ENCODE results near the gene MTA3.
"Not testable (repeated sequence)": the region's sequence is repeated elsewhere in the genome, so short reads cannot be mapped to it uniquely, and the experiment has no call there.

MTA3 gene

GRCh38 chr2:42602218-42602875 is 33.9 kb downstream of the MTA3 start:
- TF ChIP-seq, protein P1, sequence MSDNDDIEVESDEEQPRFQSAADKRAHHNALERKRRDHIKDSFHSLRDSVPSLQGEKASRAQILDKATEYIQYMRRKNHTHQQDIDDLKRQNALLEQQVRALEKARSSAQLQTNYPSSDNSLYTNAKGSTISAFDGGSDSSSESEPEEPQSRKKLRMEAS (IDR thresholded peaks at IDR 0.05; ENCODE audit: low read depth, low read length), result no peak
- TF ChIP-seq POLR2A (IDR thresholded peaks at IDR 0.05; ENCODE audit: extremely low read depth, insufficient read length), result no peak
- TF ChIP-seq MYC (IDR thresholded peaks at IDR 0.05; ENCODE audit: low read depth, low read length), result no peak
- TF ChIP-seq CTCF (IDR thresholded peaks at IDR 0.05; ENCODE audit: low read depth, low read length), result no peak
- no peak overlapping the region for H3K4me3 ChIP-seq (ENCODE audit: low read depth, low read length)
- no peak for DNase-seq (ENCODE audit: low read depth)

DNA sequence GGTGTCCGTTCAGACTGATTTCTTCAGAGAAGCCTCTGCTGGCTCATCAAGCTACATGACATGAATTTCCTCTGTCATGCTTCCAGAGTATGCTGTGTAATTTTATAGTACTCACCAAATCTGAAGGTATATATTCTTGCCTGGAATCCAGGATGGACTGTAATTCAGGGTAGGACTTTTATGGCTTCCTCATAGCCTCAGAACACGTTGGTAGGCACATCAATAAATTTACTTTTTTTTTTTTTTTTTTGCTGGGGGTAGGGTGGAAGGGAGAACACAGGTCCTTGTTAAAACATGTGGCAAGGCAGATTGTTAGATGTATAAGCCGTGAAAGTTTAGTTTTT is 34.4 kb downstream of the MTA3 start:
- no peak overlapping the region for H3K4me3 ChIP-seq (ENCODE audit: low read depth, low read length)
- TF ChIP-seq MYC (IDR thresholded peaks at IDR 0.05; ENCODE audit: low read depth, low read length) (no peak), POLR2A (IDR thresholded peaks at IDR 0.05; ENCODE audit: extremely low read depth, insufficient read length) (no peak), CTCF (IDR thresholded peaks at IDR 0.05; ENCODE audit: low read depth, low read length) (no peak)
- TF ChIP-seq, protein P1 (IDR thresholded peaks at IDR 0.05; ENCODE audit: low read depth, low read length), result no peak
- no peak for DNase-seq (ENCODE audit: low read depth)

DNA sequence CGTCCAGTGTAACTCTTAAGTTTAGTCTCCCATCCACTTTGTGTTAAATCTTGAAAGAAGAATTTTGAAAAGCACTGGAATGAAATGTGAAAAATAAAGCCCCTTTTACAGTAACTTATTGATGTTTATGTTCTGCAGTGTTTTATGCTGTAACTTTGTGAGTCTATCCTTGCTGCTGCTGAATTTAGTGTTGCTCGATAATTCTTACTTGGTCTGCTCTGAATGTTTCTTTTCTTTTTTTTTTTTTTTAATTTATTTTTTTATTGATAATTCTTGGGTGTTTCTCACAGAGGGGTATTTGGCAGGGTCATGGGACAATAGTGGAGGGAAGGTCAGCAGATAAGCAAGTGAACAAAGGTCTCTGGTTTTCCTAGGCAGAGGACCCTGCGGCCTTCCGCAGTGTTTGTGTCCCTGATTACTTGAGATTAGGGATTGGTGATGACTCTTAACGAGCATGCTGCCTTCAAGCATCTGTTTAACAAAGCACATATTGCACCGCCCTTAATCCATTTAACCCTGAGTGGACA is 36.0 kb downstream of the MTA3 start:
- H3K4me3 ChIP-seq (ENCODE audit: low read depth, low read length); DNase-seq (ENCODE audit: low read depth): not testable (repeated sequence)

- DNase-seq (ENCODE audit: low read depth); H3K4me3 ChIP-seq (ENCODE audit: low read depth, low read length): not testable (repeated sequence)
Observed at GRCh38 chr2:42606166-42606565, 37.7 kb downstream of the MTA3 start.

- no peak overlapping the region for H3K4me3 ChIP-seq (ENCODE audit: low read depth, low read length)
- TF ChIP-seq POLR2A (IDR thresholded peaks at IDR 0.05; ENCODE audit: extremely low read depth, insufficient read length) (no peak), CTCF (IDR thresholded peaks at IDR 0.05; ENCODE audit: low read depth, low read length) (no peak), MYC (IDR thresholded peaks at IDR 0.05; ENCODE audit: low read depth, low read length) (no peak)
- TF ChIP-seq, protein P1 (IDR thresholded peaks at IDR 0.05; ENCODE audit: low read depth, low read length), result no peak
- DNase-seq (ENCODE audit: low read depth), result no peak
Observed at GRCh38 chr2:42607101-42607637, 38.7 kb downstream of the MTA3 start.

DNA sequence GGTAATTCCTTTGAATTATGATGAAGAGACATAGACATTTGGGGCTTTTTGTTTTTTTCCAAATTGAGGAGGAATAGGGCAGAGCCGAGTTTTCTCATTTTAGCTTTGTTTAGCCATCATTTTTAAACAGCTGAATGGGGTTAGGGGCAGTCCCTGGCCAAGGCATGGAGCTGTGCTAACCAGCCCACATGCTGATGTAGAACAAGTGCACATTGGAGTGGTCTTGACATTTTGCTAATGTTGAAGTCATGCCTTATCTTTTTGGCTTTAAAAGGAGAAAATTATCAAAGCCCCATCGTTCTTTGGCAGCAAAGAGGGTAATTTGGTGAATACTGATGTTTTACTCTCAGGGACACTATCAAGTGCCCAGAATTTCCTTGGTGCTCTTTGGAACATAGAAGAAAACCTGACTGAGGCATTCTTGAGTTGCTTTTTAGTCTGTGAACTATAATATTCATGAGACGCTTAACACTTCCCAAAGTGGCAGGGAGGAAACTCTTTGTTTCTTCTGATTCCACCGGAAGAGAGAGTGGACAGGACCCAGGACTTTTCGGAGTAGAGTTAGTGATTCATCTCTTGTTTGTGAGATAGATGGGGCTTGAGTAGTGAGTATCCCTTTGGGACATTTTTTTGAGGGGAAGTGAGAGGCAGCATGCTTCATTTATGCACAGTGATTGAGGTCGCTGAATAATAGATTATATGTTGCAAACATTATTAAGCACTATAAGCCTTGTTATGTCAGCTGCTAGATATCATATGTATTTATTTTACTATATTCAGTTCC is 45.0 kb downstream of the MTA3 start:
- no peak overlapping the region for H3K4me3 ChIP-seq (ENCODE audit: low read depth, low read length)
- TF ChIP-seq CTCF (IDR thresholded peaks at IDR 0.05; ENCODE audit: low read depth, low read length) (no peak), MYC (IDR thresholded peaks at IDR 0.05; ENCODE audit: low read depth, low read length) (no peak), POLR2A (IDR thresholded peaks at IDR 0.05; ENCODE audit: extremely low read depth, insufficient read length) (no peak)
- TF ChIP-seq, protein P1 (IDR thresholded peaks at IDR 0.05; ENCODE audit: low read depth, low read length), result no peak
- no peak for DNase-seq (ENCODE audit: low read depth)

All from NB4 (cell line).